ENCODE data around the gene PTCH2. TPM values are rescaled to one million over a fixed set of nuclear protein-coding genes. Genes with fewer than 3 reads are reported as not detected.
"Not testable (repeated sequence)": the region's sequence is repeated elsewhere in the genome, so short reads cannot be mapped to it uniquely, and the experiment has no call there.

Gene PTCH2
- total RNA-seq, 1 donor from 2014 or later: 3.0 TPM

GRCh38 chr1:44819196-44819607 lies 23.9 kb downstream of the PTCH2 start:
- peaks cover 9% of the 10 kb centered on the region for H3K36me3 Mint-ChIP-seq (ENCODE audit: insufficient read depth)
- H3K27me3 Mint-ChIP-seq: no peaks in the 10 kb centered on the region
- H3K9me3 Mint-ChIP-seq (ENCODE audit: low read depth): no peaks in the 10 kb centered on the region
- no peak for TF ChIP-seq CTCF (IDR thresholded peaks at IDR 0.05; ENCODE audit: unreplicated experiment)
- peaks cover 19% of the 10 kb centered on the region for H3K4me1 Mint-ChIP-seq (ENCODE audit: low read depth)
- peak overlapping the region; percentile 86 for H3K4me3 Mint-ChIP-seq (ENCODE audit: low read depth)
- no peak for DNase-seq (ENCODE audit: low spot score, unreplicated experiment)
- H3K27ac Mint-ChIP-seq: peak overlapping the region; percentile 100

- H3K36me3 Mint-ChIP-seq (ENCODE audit: insufficient read depth): peaks cover 9% of the 10 kb centered on the region
- DNase-seq (ENCODE audit: low spot score, unreplicated experiment): no peak
- H3K9me3 Mint-ChIP-seq (ENCODE audit: low read depth): no peaks in the 10 kb centered on the region
- no peak for TF ChIP-seq CTCF (IDR thresholded peaks at IDR 0.05; ENCODE audit: unreplicated experiment)
- peaks cover 21% of the 10 kb centered on the region for H3K4me1 Mint-ChIP-seq (ENCODE audit: low read depth)
- no peaks in the 10 kb centered on the region for H3K27me3 Mint-ChIP-seq
- peak overlapping the region; percentile 39 for H3K4me3 Mint-ChIP-seq (ENCODE audit: low read depth)
- peak overlapping the region; percentile 53 for H3K27ac Mint-ChIP-seq
Measured at GRCh38 chr1:44817771-44818495, 25.1 kb downstream of the PTCH2 start.

- no peak for TF ChIP-seq CTCF (IDR thresholded peaks at IDR 0.05; ENCODE audit: unreplicated experiment)
- Mint-ChIP-seq H3K27ac (peak overlapping the region; percentile 49), H3K27me3 (no peaks in the 10 kb centered on the region), H3K36me3 (ENCODE audit: insufficient read depth) (peaks cover 9% of the 10 kb centered on the region), H3K4me1 (ENCODE audit: low read depth) (peaks cover 22% of the 10 kb centered on the region), H3K4me3 (ENCODE audit: low read depth) (no peak overlapping the region), H3K9me3 (ENCODE audit: low read depth) (no peaks in the 10 kb centered on the region)
- DNase-seq (ENCODE audit: low spot score, unreplicated experiment): no peak
Measured at GRCh38 chr1:44817307-44817706, 25.7 kb downstream of the PTCH2 start.

GRCh38 chr1:44815926-44816325 lies 27.1 kb downstream of the PTCH2 start:
- not testable (repeated sequence) for H3K27ac Mint-ChIP-seq; H3K27me3 Mint-ChIP-seq; H3K36me3 Mint-ChIP-seq (ENCODE audit: insufficient read depth); DNase-seq (ENCODE audit: low spot score, unreplicated experiment); H3K9me3 Mint-ChIP-seq (ENCODE audit: low read depth); H3K4me3 Mint-ChIP-seq (ENCODE audit: low read depth)
- peaks cover 26% of the 10 kb centered on the region for H3K4me1 Mint-ChIP-seq (ENCODE audit: low read depth)

GRCh38 chr1:44812822-44813543 lies 30.1 kb downstream of the PTCH2 start:
- Mint-ChIP-seq H3K9me3 (ENCODE audit: low read depth) (no peaks in the 10 kb centered on the region), H3K36me3 (ENCODE audit: insufficient read depth) (peaks cover 9% of the 10 kb centered on the region), H3K4me1 (ENCODE audit: low read depth) (peaks cover 34% of the 10 kb centered on the region), H3K27me3 (no peaks in the 10 kb centered on the region), H3K27ac (no peak overlapping the region), H3K4me3 (ENCODE audit: low read depth) (peak overlapping the region; percentile 42)
- no peak for TF ChIP-seq CTCF (IDR thresholded peaks at IDR 0.05; ENCODE audit: unreplicated experiment)
- DNase-seq (ENCODE audit: low spot score, unreplicated experiment): no peak
